Measurements from ENCODE around the gene XPO4.
A peak's percentile ranks its signal among the peaks of the same experiment; 100 is the strongest.
"Not testable (repeated sequence)": the region's sequence is repeated elsewhere in the genome, so short reads cannot be mapped to it uniquely, and the experiment has no call there.

Gene XPO4

DNA sequence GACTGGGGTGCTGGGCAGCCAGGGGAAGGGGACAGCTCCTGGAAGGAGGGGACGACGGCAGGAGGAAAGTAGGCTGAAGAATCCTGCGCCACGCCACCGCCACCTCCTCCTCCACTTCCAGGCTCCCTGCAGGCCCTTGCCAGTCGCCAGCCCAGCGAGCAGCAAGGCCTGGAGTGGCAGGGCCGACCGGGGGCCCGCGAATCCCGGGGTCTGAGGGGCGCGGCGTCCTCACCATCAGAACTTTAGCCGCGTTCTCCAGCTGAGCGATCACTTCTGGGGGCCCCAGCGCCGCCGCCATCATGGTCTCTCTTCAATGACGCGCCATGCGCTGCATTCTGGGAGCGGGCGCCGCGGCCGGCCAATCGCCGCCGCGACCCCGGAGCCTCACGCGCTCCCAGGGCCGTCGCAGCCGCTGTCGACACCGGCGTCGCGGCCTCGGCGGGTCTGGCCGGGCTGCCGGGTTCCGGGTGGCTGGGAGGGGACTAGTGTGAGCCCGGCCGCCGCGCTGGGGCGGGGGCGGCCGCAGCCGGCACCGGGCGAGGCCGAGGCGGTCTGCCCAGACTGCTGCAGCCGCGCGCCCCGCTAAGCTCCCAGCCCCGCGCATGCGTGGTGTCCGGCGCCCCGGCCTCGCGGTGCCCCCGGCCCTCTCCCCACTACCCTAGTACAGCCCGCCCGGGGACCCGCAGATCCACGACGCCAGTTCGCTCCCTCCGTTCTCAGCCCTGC is at the start of gene XPO4:
Gene XPO4 (minus strand): TSS at position 309 of the 726 bp plus-strand sequence. CDS start 8 bp downstream, at position 301.
- Histone ChIP-seq H3K27ac (ENCODE audit: low read length) (peak within 1 kb of the TSS; percentile 51), H3K9ac (ENCODE audit: low read length) (peak within 1 kb of the TSS; percentile 90), H3K9me3 (ENCODE audit: insufficient read depth, low read length) (no peaks in the 10 kb centered on the region), H3K4me3 (ENCODE audit: low read length) (peak within 1 kb of the TSS; percentile 91), H3K27me3 (ENCODE audit: low read depth, low read length) (no peaks in the 10 kb centered on the region), H3K4me2 (ENCODE audit: low read length) (peak within 1 kb of the TSS; percentile 93), H3K4me1 (ENCODE audit: low read length) (peaks cover 19% of the 10 kb centered on the region), H3K36me3 (replicated peaks; ENCODE audit: low read depth, low read length) (peaks cover 15% of the 10 kb centered on the region), H2AFZ (ENCODE audit: low read depth, low read length) (peak within 1 kb of the TSS; percentile 89), H4K20me1 (ENCODE audit: insufficient read depth, low read length) (peaks cover 6% of the 10 kb centered on the region; the same call in 1 of the 2 replicates), H3K79me2 (ENCODE audit: low read length) (peaks cover 54% of the 10 kb centered on the region)
- TF ChIP-seq, protein P1, sequence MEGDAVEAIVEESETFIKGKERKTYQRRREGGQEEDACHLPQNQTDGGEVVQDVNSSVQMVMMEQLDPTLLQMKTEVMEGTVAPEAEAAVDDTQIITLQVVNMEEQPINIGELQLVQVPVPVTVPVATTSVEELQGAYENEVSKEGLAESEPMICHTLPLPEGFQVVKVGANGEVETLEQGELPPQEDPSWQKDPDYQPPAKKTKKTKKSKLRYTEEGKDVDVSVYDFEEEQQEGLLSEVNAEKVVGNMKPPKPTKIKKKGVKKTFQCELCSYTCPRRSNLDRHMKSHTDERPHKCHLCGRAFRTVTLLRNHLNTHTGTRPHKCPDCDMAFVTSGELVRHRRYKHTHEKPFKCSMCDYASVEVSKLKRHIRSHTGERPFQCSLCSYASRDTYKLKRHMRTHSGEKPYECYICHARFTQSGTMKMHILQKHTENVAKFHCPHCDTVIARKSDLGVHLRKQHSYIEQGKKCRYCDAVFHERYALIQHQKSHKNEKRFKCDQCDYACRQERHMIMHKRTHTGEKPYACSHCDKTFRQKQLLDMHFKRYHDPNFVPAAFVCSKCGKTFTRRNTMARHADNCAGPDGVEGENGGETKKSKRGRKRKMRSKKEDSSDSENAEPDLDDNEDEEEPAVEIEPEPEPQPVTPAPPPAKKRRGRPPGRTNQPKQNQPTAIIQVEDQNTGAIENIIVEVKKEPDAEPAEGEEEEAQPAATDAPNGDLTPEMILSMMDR (IDR thresholded peaks at IDR 0.05; ENCODE audit: low read depth, low read length), result no peak
- no peak for TF ChIP-seq EZH2phosphoT487 (IDR thresholded peaks at IDR 0.05; ENCODE audit: low read depth)

DNA sequence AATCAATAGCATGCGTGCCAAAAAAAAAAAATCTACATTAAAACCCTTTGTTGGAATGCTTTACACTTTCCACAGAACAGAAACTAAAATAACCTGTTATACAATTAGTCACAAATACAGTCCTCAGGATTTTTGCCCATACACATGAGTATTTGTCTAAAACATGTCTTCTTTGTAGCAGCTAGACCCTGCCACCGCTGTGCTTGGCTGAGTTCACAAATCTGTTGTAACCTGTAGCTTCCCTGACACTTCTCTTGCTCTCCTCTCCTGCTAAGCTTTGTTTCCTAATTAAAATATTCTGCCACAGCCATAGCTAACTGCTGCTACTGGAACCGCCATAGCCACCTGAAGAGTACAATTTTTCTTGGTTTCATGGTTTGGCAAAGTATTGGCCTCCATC is 45.5 kb upstream of the XPO4 start:
- H3K27me3 ChIP-seq (ENCODE audit: low read depth, low read length); H3K36me3 ChIP-seq (replicated peaks; ENCODE audit: low read depth, low read length); H3K9ac ChIP-seq (ENCODE audit: low read length); H4K20me1 ChIP-seq (ENCODE audit: insufficient read depth, low read length); H3K4me3 ChIP-seq (ENCODE audit: low read length); H3K9me3 ChIP-seq (ENCODE audit: insufficient read depth, low read length); H2AFZ ChIP-seq (ENCODE audit: low read depth, low read length); H3K27ac ChIP-seq (ENCODE audit: low read length); H3K4me2 ChIP-seq (ENCODE audit: low read length); H3K79me2 ChIP-seq (ENCODE audit: low read length); H3K4me1 ChIP-seq (ENCODE audit: low read length): not testable (repeated sequence)

DNA sequence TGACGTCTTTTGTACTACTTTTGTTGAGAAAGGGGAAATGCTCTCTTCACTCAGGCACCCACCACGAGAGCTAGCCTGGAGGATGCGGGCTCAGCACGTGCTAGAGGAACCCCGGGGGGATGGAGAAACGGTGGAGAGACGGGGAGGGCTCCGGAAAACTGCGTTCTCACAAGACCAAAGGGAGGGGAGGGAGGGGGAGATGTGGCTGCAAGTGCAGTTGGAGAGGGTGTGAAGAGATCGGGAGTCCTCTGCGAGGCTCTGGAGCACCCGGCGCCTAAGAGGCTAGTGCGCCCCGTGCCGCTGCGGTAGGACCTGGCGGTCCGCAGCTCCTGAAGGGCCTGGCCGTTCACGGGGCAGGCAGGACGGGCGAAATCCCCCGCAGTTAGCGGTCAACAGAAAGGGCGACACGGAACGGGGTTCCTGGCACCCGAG is 43.4 kb upstream of the XPO4 start:
- H3K36me3 ChIP-seq (replicated peaks; ENCODE audit: low read depth, low read length), result no peaks in the 10 kb centered on the region
- no peak overlapping the region for H3K4me3 ChIP-seq (ENCODE audit: low read length)
- H3K9ac ChIP-seq (ENCODE audit: low read length), result no peak overlapping the region
- H3K79me2 ChIP-seq (ENCODE audit: low read length), result no peaks in the 10 kb centered on the region
- no peaks in the 10 kb centered on the region for H4K20me1 ChIP-seq (ENCODE audit: insufficient read depth, low read length)
- H3K27ac ChIP-seq (ENCODE audit: low read length), result no peak overlapping the region
- TF ChIP-seq, protein P1 (IDR thresholded peaks at IDR 0.05; ENCODE audit: low read depth, low read length), result no peak
- H2AFZ ChIP-seq (ENCODE audit: low read depth, low read length), result no peak overlapping the region
- H3K9me3 ChIP-seq (ENCODE audit: insufficient read depth, low read length), result no peaks in the 10 kb centered on the region
- no peaks in the 10 kb centered on the region for H3K27me3 ChIP-seq (ENCODE audit: low read depth, low read length)
- H3K4me2 ChIP-seq (ENCODE audit: low read length), result no peak overlapping the region
- H3K4me1 ChIP-seq (ENCODE audit: low read length), result peaks cover 3% of the 10 kb centered on the region; the same call in 1 of the 2 replicates

DNA sequence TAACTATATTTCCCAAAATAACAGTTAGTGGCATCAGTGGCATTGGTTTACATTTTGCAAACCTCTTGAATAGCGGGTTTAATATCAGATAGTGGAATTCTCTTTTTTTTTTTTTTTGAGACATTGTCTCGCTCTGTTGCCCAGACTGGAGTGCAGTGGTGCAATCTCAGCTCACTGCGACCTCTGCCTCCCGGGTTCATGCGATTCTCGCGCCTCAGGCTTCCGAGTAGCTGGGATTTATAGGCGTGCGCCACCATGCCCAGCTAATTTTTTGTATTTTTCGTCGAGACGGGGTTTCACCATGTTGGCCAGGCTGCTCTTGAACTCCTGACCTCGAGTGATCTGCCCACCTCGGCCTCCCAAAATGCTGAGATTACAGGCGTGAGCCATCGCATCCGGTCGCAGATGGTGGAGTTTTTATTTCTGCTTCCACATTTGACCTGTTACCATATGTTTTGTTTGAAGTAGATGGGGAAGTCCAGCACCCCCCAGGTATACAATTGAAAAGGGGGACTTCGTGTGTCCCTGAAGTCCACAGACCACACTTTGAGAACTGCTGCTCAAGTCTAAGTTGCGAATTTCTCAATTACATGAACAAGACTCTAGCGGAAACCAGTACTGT is 40.5 kb upstream of the XPO4 start:
- Histone ChIP-seq H3K4me2 (ENCODE audit: low read length) (peak overlapping the region; percentile 69), H3K27ac (ENCODE audit: low read length) (no peak overlapping the region), H3K9me3 (ENCODE audit: insufficient read depth, low read length) (no peaks in the 10 kb centered on the region), H3K79me2 (ENCODE audit: low read length) (no peaks in the 10 kb centered on the region), H3K36me3 (replicated peaks; ENCODE audit: low read depth, low read length) (no peaks in the 10 kb centered on the region), H3K9ac (ENCODE audit: low read length) (peak overlapping the region; percentile 52; the same call in 1 of the 2 replicates), H2AFZ (ENCODE audit: low read depth, low read length) (peak overlapping the region; percentile 98), H3K4me1 (ENCODE audit: low read length) (peaks cover 3% of the 10 kb centered on the region; the same call in 1 of the 2 replicates), H3K27me3 (ENCODE audit: low read depth, low read length) (no peaks in the 10 kb centered on the region), H3K4me3 (ENCODE audit: low read length) (peak overlapping the region; percentile 76; the same call in 1 of the 2 replicates), H4K20me1 (ENCODE audit: insufficient read depth, low read length) (no peaks in the 10 kb centered on the region)
- no peak for TF ChIP-seq EZH2phosphoT487 (IDR thresholded peaks at IDR 0.05; ENCODE audit: low read depth)
- TF ChIP-seq, protein P1 (IDR thresholded peaks at IDR 0.05; ENCODE audit: low read depth, low read length), result no peak

DNA sequence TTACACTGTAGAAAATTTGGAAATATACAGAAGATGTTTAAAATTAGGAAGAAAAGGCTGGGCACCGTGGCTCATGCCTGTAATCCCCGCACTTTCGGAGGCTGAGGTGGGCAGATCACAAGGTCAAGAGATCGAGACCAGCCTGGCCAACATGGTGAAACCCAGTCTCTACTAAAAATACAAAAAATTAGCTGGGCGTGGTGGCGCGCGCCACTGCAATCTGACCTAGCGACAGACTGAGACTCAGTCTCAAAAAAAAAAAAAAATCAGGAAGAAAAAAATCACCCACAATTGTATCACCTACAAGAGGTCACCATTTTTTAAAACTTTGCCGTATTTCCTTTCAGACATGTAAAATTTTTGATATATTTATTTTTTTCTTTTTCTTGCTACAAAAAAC is 38.0 kb upstream of the XPO4 start:
- not testable (repeated sequence) for H3K27me3 ChIP-seq (ENCODE audit: low read depth, low read length); H3K79me2 ChIP-seq (ENCODE audit: low read length); H2AFZ ChIP-seq (ENCODE audit: low read depth, low read length); H3K4me3 ChIP-seq (ENCODE audit: low read length); H3K4me2 ChIP-seq (ENCODE audit: low read length); H3K9ac ChIP-seq (ENCODE audit: low read length); H3K9me3 ChIP-seq (ENCODE audit: insufficient read depth, low read length); H4K20me1 ChIP-seq (ENCODE audit: insufficient read depth, low read length); H3K4me1 ChIP-seq (ENCODE audit: low read length); H3K36me3 ChIP-seq (replicated peaks; ENCODE audit: low read depth, low read length); H3K27ac ChIP-seq (ENCODE audit: low read length)

Data from OCI-LY3 (cell line).